ENCODE data around the gene HNRNPR.

GRCh38 chr1:23387494-23387893, 43.4 kb upstream of the HNRNPR start:
- TF ChIP-seq CTCF (optimal IDR thresholded peaks at IDR 0.05 in 1 of 3, IDR thresholded peaks at IDR 0.05 in 1 of 3, conservative IDR thresholded peaks at IDR 0.05 in 1 of 3; ENCODE audit: extremely low read depth in 1 of 3, insufficient read depth in 2 of 3, low read length in 3 of 3) (no peak), EZH2 (IDR thresholded peaks at IDR 0.05; ENCODE audit: low read length) (no peak)
